Measurements from ENCODE around the gene ZNF207. TPM values are rescaled to one million over a fixed set of nuclear protein-coding genes. Genes with fewer than 3 reads are reported as not detected.
A peak's percentile ranks its signal among the peaks of the same experiment; 100 is the strongest.

Gene ZNF207
- total and polyA plus RNA-seq, 12 donors: 58.8 to 193 (median 130) TPM

GRCh38 chr17:32342603-32343325, 7.2 kb upstream of the ZNF207 start:
- H3K4me3 ChIP-seq: peak overlapping the region in 1 of 4 donors; percentile 58
- TF ChIP-seq CTCF (IDR thresholded peaks at IDR 0.05) (no peak), POLR2A (IDR thresholded peaks at IDR 0.05) (no peak)
- H3K27me3 ChIP-seq: no peaks in the 10 kb centered on the region
- WGBS, 4 donors: 54 to 66% (median 59%) methylated on average over 14 of the region's 14 CpGs
- peaks cover 5 to 13% of the 10 kb centered on the region in 2 donors for H3K4me1 ChIP-seq (replicated peaks in 1 of 2)
- no peak for DNase-seq
- H3K9me3 ChIP-seq (replicated peaks in 1 of 3): no peaks in the 10 kb centered on the region
- peaks cover 0 to 10% of the 10 kb centered on the region in 2 donors for H3K36me3 ChIP-seq (replicated peaks in 1 of 2)
- peak overlapping the region in 3 of 5 donors; percentile 61 to 79 (median 74) for H3K27ac ChIP-seq
- intact Hi-C loops (cut with DNase I): no loop called here

- 85 to 93% (median 89%) methylated on average over 11 of the region's 11 CpGs for WGBS, 4 donors
- TF ChIP-seq CTCF (IDR thresholded peaks at IDR 0.05) (no peak), POLR2A (IDR thresholded peaks at IDR 0.05) (no peak)
- Histone ChIP-seq H3K4me1 (replicated peaks in 1 of 2) (peaks cover 5 to 18% of the 10 kb centered on the region in 2 donors), H3K4me3 (no peak overlapping the region), H3K36me3 (replicated peaks in 1 of 2) (no peaks in the 10 kb centered on the region), H3K9me3 (replicated peaks in 1 of 3) (no peaks in the 10 kb centered on the region), H3K27me3 (no peaks in the 10 kb centered on the region), H3K27ac (no peak overlapping the region)
- no peak for DNase-seq
- intact Hi-C loops (cut with DNase I): no loop called here
These were observed 3.9 kb upstream of the ZNF207 start for GRCh38 chr17:32345951-32346600.

GRCh38 chr17:32348483-32348800, 1.5 kb upstream of the ZNF207 start:
- intact Hi-C loops (cut with DNase I): no loop called here
- no peak for DNase-seq
- no peak overlapping the region for H3K27ac ChIP-seq
- H3K4me1 ChIP-seq (replicated peaks in 1 of 2): peaks cover 9 to 23% of the 10 kb centered on the region in 2 donors
- no peak for TF ChIP-seq POLR2A (IDR thresholded peaks at IDR 0.05)
- TF ChIP-seq CTCF (IDR thresholded peaks at IDR 0.05): no peak
- 98 to 100% (median 99%) methylated on average over 2 of the region's 2 CpGs for WGBS, 4 donors
- H3K27me3 ChIP-seq: no peaks in the 10 kb centered on the region
- H3K36me3 ChIP-seq (replicated peaks in 1 of 2): peaks cover 0 to 4% of the 10 kb centered on the region in 2 donors
- H3K4me3 ChIP-seq: no peak overlapping the region
- no peaks in the 10 kb centered on the region for H3K9me3 ChIP-seq (replicated peaks in 1 of 3)

- Histone ChIP-seq H3K9me3 (replicated peaks in 1 of 3) (no peaks in the 10 kb centered on the region), H3K4me3 (peak overlapping the region; percentile 9 to 97 (median 60)), H3K36me3 (replicated peaks in 1 of 2) (peaks cover 0 to 13% of the 10 kb centered on the region in 2 donors), H3K27ac (peak overlapping the region; percentile 92 to 98 (median 96)), H3K27me3 (no peaks in the 10 kb centered on the region), H3K4me1 (replicated peaks in 1 of 2) (peaks cover 11 to 34% of the 10 kb centered on the region in 2 donors)
- 11 to 20% (median 16%) methylated on average over 15 of the region's 15 CpGs for WGBS, 4 donors
- TF ChIP-seq POLR2A (IDR thresholded peaks at IDR 0.05) (no peak), CTCF (IDR thresholded peaks at IDR 0.05) (no peak)
- intact Hi-C loops (cut with DNase I): no loop called here
- DNase-seq: peak in 3 of 7 donors; percentile 16 to 47 (median 25)
These were observed 479 bp upstream of the ZNF207 start for GRCh38 chr17:32349503-32349853.
